HL-60 (cell line): ENCODE results near the gene CTSH.

ENCODE experiments used
- CTCF ChIP-seq: IDR thresholded peaks from one replicate; pipeline ENCODE4 v1.5.1; 2011; ENCODE audit warnings: low read length, control low read depth, inconsistent platforms; ENCODE audit not compliant: insufficient read depth
- POLR2AphosphoS5 ChIP-seq: IDR thresholded peaks from 2 replicates; pipeline ENCODE4 v1.6.1; 2012; ENCODE audit warnings: low read depth
- REST ChIP-seq: IDR thresholded peaks from 2 replicates; pipeline ENCODE4 v1.6.1; 2012; ENCODE audit warnings: low read depth; ENCODE audit not compliant: insufficient replicate concordance
- SPI1 ChIP-seq: IDR thresholded peaks from 2 replicates; pipeline ENCODE4 v1.6.1; 2012; ENCODE audit warnings: low read depth, mild to moderate bottlenecking, borderline replicate concordance

DNA sequence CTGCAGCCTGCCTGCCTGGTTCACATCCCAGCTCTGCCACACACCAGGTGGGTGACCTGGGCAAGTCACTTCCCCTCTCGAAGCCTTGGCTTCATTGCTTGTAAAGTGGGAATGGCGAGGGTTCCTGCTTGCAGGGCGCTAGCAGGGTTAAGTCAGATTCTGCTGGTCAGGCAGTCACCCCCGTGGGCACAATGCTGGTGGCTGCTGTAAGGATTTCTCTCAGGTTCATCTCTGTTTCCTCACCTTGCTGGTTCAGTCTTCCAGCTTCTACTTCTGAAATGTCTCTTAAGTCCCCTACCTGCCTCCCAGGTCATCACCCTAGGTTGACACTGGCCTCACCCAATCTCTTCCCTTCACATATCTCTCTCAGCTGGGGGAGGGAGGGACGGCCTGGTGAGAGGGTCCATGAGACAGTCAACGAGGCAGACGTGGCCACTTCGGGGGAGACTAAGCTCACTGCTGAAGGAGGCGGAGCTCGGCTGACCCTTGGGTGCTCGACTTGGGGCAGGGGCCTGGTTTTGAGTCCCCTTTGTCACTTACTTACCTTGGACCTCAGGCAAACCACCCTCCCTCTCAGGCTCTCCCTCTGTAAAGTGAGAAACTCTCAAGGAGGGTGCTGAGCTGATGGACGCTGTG lies 11.5 kb downstream of the CTSH start:
- TF ChIP-seq CTCF = no peak
- no peak for TF ChIP-seq REST
- TF ChIP-seq POLR2AphosphoS5 = no peak
- no peak for TF ChIP-seq SPI1
